ENCODE measurements around the gene IGFL1. TPM values are rescaled to one million over a fixed set of nuclear protein-coding genes. Genes with fewer than 3 reads are reported as not detected.
"Not testable (repeated sequence)": the region's sequence is repeated elsewhere in the genome, so short reads cannot be mapped to it uniquely, and the experiment has no call there.

IGFL1 gene
- total and polyA plus RNA-seq, 2 donors (not counting 1 experiment from before 2014, with no cell fraction given) = 0.15 TPM; not detected in 1

GRCh38 chr19:46181388-46181779 lies 48.2 kb upstream of the IGFL1 start:
- TF ChIP-seq EZH2 (IDR thresholded peaks at IDR 0.05; ENCODE audit: borderline replicate concordance, insufficient read depth, low read depth, low read length, poor library complexity, severe bottlenecking) (no peak), CTCF (IDR thresholded peaks at IDR 0.05) (no peak)
- Mint-ChIP-seq H3K27ac (no peak overlapping the region), H3K27me3 (peaks cover 13% of the 10 kb centered on the region), H3K4me3 (no peak overlapping the region), H3K4me1 (peaks cover 23% of the 10 kb centered on the region), H3K9me3 (ENCODE audit: insufficient read depth) (no peaks in the 10 kb centered on the region)
- intact Hi-C loops (cut with micrococcal nuclease) = no loop called here
- H3K79me2 ChIP-seq (ENCODE audit: control insufficient read depth, insufficient read depth, low read length) = no peaks in the 10 kb centered on the region
- H3K4me1 ChIP-seq (ENCODE audit: control insufficient read depth in 2 of 2, insufficient read depth in 2 of 2, low read length in 2 of 2) = peaks cover 6 to 8% of the 10 kb centered on the region in 2 donors
- no peak overlapping the region for H3K4me2 ChIP-seq (replicated peaks; ENCODE audit: low read depth, low read length, poor library complexity, severe bottlenecking)
- H3K9me3 ChIP-seq (ENCODE audit: control extremely low read depth in 1 of 3, control insufficient read depth in 2 of 3, insufficient read depth in 1 of 3, low read length in 2 of 3) = no peaks in the 10 kb centered on the region
- H3K36me3 ChIP-seq (replicated peaks in 1 of 2; ENCODE audit: control extremely low read depth in 1 of 2, control insufficient read depth in 1 of 2, extremely low read depth in 1 of 2, insufficient read depth in 2 of 2, low read length in 1 of 2) = no peaks in the 10 kb centered on the region
- no peak overlapping the region for H3K9ac ChIP-seq (ENCODE audit: low read length)
- DNase-seq (no peak), ATAC-seq (ENCODE audit: low read depth) (no peak)
- peaks cover 0 to 7% (median 2%) of the 10 kb centered on the region in 4 experiments for H3K27me3 ChIP-seq (replicated peaks in 1 of 4; ENCODE audit: control extremely low read depth in 1 of 4, control insufficient read depth in 3 of 4, insufficient read depth in 4 of 4, low read length in 3 of 4)
- H3K4me3 ChIP-seq (ENCODE audit: control extremely low read depth in 1 of 5, extremely low read depth in 1 of 5, insufficient read depth in 1 of 5, low read depth in 2 of 5, low read length in 4 of 5) = no peak overlapping the region
- WGBS (ENCODE audit: insufficient coverage) = 2% methylated on average over 6 of the region's 6 CpGs
- no peak overlapping the region for H3K27ac ChIP-seq (ENCODE audit: low read length in 2 of 2)
- peak overlapping the region; percentile 54 for H2AFZ ChIP-seq (ENCODE audit: insufficient read depth, low read depth, low read length, poor library complexity, severe bottlenecking)
- ChIA-PET CTCF (no interaction called here), POLR2A (no interaction called here)
- no peaks in the 10 kb centered on the region for H4K20me1 ChIP-seq (ENCODE audit: control insufficient read depth, insufficient read depth, low read length, poor library complexity, severe bottlenecking)

- Histone ChIP-seq H4K20me1 (ENCODE audit: control insufficient read depth, insufficient read depth, low read length, poor library complexity, severe bottlenecking) (no peaks in the 10 kb centered on the region), H3K9me3 (ENCODE audit: control extremely low read depth in 1 of 3, control insufficient read depth in 2 of 3, insufficient read depth in 1 of 3, low read length in 2 of 3) (no peaks in the 10 kb centered on the region), H3K9ac (ENCODE audit: low read length) (no peak overlapping the region), H3K36me3 (replicated peaks in 1 of 2; ENCODE audit: control extremely low read depth in 1 of 2, control insufficient read depth in 1 of 2, extremely low read depth in 1 of 2, insufficient read depth in 2 of 2, low read length in 1 of 2) (no peaks in the 10 kb centered on the region), H3K27ac (ENCODE audit: low read length in 2 of 2) (no peak overlapping the region), H3K79me2 (ENCODE audit: control insufficient read depth, insufficient read depth, low read length) (no peaks in the 10 kb centered on the region), H2AFZ (ENCODE audit: insufficient read depth, low read depth, low read length, poor library complexity, severe bottlenecking) (no peak overlapping the region), H3K4me1 (ENCODE audit: control insufficient read depth in 2 of 2, insufficient read depth in 2 of 2, low read length in 2 of 2) (peaks cover 6 to 8% of the 10 kb centered on the region in 2 donors), H3K4me2 (replicated peaks; ENCODE audit: low read depth, low read length, poor library complexity, severe bottlenecking) (no peak overlapping the region), H3K27me3 (replicated peaks in 1 of 4; ENCODE audit: control extremely low read depth in 1 of 4, control insufficient read depth in 3 of 4, insufficient read depth in 4 of 4, low read length in 3 of 4) (peaks cover 0 to 6% (median 2%) of the 10 kb centered on the region in 4 experiments), H3K4me3 (ENCODE audit: control extremely low read depth in 1 of 5, extremely low read depth in 1 of 5, insufficient read depth in 1 of 5, low read depth in 2 of 5, low read length in 4 of 5) (no peak overlapping the region)
- intact Hi-C loops (cut with micrococcal nuclease) = no loop called here
- ChIA-PET CTCF (interaction anchor here (0.7 kb wide), 1 partner anchor 9 kb away, joined by 6 read pairs; no protein-coding TSS in a partner anchor), POLR2A (no interaction called here)
- no peaks in the 10 kb centered on the region for H3K9me3 Mint-ChIP-seq (ENCODE audit: insufficient read depth)
- no peak for DNase-seq
- H3K27ac Mint-ChIP-seq = no peak overlapping the region
- no peak overlapping the region for H3K4me3 Mint-ChIP-seq
- TF ChIP-seq CTCF (IDR thresholded peaks at IDR 0.05) (no peak), EZH2 (IDR thresholded peaks at IDR 0.05; ENCODE audit: borderline replicate concordance, insufficient read depth, low read depth, low read length, poor library complexity, severe bottlenecking) (no peak)
- 98% methylated on average over 8 of the region's 8 CpGs for WGBS (ENCODE audit: insufficient coverage)
- no peak for ATAC-seq (ENCODE audit: low read depth)
- peaks cover 26% of the 10 kb centered on the region for H3K4me1 Mint-ChIP-seq
- peaks cover 11% of the 10 kb centered on the region for H3K27me3 Mint-ChIP-seq
Observed at GRCh38 chr19:46182476-46182875, 47.1 kb upstream of the IGFL1 start.

GRCh38 chr19:46184775-46185710 lies 44.5 kb upstream of the IGFL1 start:
- 0% methylated on average over 1 of the region's 6 CpGs for WGBS (ENCODE audit: insufficient coverage)
- peaks cover 20% of the 10 kb centered on the region for H3K27me3 Mint-ChIP-seq
- Histone ChIP-seq H3K4me2 (replicated peaks; ENCODE audit: low read depth, low read length, poor library complexity, severe bottlenecking) (peak overlapping the region; percentile 49), H3K27me3 (replicated peaks in 1 of 4; ENCODE audit: control extremely low read depth in 1 of 4, control insufficient read depth in 3 of 4, insufficient read depth in 4 of 4, low read length in 3 of 4) (peaks cover 0 to 16% (median 5%) of the 10 kb centered on the region in 4 experiments)
- intact Hi-C loops (cut with micrococcal nuclease); H3K9me3 Mint-ChIP-seq (ENCODE audit: insufficient read depth); H3K4me3 ChIP-seq (ENCODE audit: control extremely low read depth in 1 of 5, extremely low read depth in 1 of 5, insufficient read depth in 1 of 5, low read depth in 2 of 5, low read length in 4 of 5); POLR2A ChIA-PET; H2AFZ ChIP-seq (ENCODE audit: insufficient read depth, low read depth, low read length, poor library complexity, severe bottlenecking); H3K27ac ChIP-seq (ENCODE audit: low read length in 2 of 2); H3K9ac ChIP-seq (ENCODE audit: low read length); H3K4me1 ChIP-seq (ENCODE audit: control insufficient read depth in 2 of 2, insufficient read depth in 2 of 2, low read length in 2 of 2); H3K36me3 ChIP-seq (replicated peaks in 1 of 2; ENCODE audit: control extremely low read depth in 1 of 2, control insufficient read depth in 1 of 2, extremely low read depth in 1 of 2, insufficient read depth in 2 of 2, low read length in 1 of 2); H3K9me3 ChIP-seq (ENCODE audit: control extremely low read depth in 1 of 3, control insufficient read depth in 2 of 3, insufficient read depth in 1 of 3, low read length in 2 of 3); H4K20me1 ChIP-seq (ENCODE audit: control insufficient read depth, insufficient read depth, low read length, poor library complexity, severe bottlenecking); H3K79me2 ChIP-seq (ENCODE audit: control insufficient read depth, insufficient read depth, low read length): not testable (repeated sequence)
- H3K4me1 Mint-ChIP-seq = peaks cover 25% of the 10 kb centered on the region
- CTCF ChIA-PET = interaction anchor here (2.5 kb wide), 1 partner anchor 156 kb away, joined by 11 read pairs; no protein-coding TSS in a partner anchor
- H3K4me3 Mint-ChIP-seq = peak overlapping the region; percentile 66
- peak; percentile 32 for DNase-seq
- peak; percentile 79 for ATAC-seq (ENCODE audit: low read depth)
- peak overlapping the region; percentile 53 for H3K27ac Mint-ChIP-seq

Data from B cell (primary cell).